ENCODE data around the gene IKZF1. TPM values are rescaled to one million over a fixed set of nuclear protein-coding genes. Genes with fewer than 3 reads are reported as not detected.

The IKZF1 gene
- total and polyA plus RNA-seq, 9 of the 15 experiments (the other 6 are each of a cell fraction or from before 2014, with no cell fraction given), result 12.6 to 85.3 (median 44.7) TPM

- 23% methylated on average over 5 of the region's 5 CpGs for WGBS (ENCODE audit: insufficient coverage, low coverage, missing lambda C conversion rate)
- DNase-seq (ENCODE audit: extremely low read depth in 1 of 4, low spot score in 3 of 4), result no peak
- CTCF ChIA-PET (ENCODE audit: low intra/inter-chr PET ratio), result no interaction called here
- Histone ChIP-seq H3K4me2 (ENCODE audit: insufficient read depth, low read length) (no peak overlapping the region), H2AFZ (ENCODE audit: low read depth, low read length) (no peak overlapping the region), H3K27ac (ENCODE audit: extremely low read depth, low read depth, low read length) (no peak overlapping the region), H3K27me3 (ENCODE audit: control insufficient read depth in 2 of 2, insufficient read depth in 2 of 2, low read length in 2 of 2) (no peaks in the 10 kb centered on the region), H4K20me1 (replicated peaks; ENCODE audit: control insufficient read depth, insufficient read depth, low read length) (peaks cover 5% of the 10 kb centered on the region; the same call in 1 of the 2 replicates), H3K4me3 (no peak overlapping the region), H3K79me2 (ENCODE audit: control insufficient read depth, insufficient read depth, low read length) (no peaks in the 10 kb centered on the region), H3K4me1 (replicated peaks in 1 of 2; ENCODE audit: control insufficient read depth in 2 of 2, insufficient read depth in 2 of 2, low read length in 2 of 2) (no peaks in the 10 kb centered on the region), H3K36me3 (ENCODE audit: control insufficient read depth, insufficient read depth, low read length) (peaks cover 20% of the 10 kb centered on the region; the same call in 1 of the 3 replicates), H3K9me1 (ENCODE audit: control insufficient read depth, insufficient read depth, low read length) (no peaks in the 10 kb centered on the region), H3K9me3 (replicated peaks; ENCODE audit: control insufficient read depth, insufficient read depth, low read depth, low read length) (no peaks in the 10 kb centered on the region), H3K9ac (ENCODE audit: insufficient read depth in 1 of 2, low read depth in 2 of 2, low read length in 2 of 2) (no peak overlapping the region)
- BruUV-seq (replicated peaks), result no TSS peak
- FAIRE-seq, result no peak
- no peak for TF ChIP-seq CBFA2T2 (conservative IDR thresholded peaks at IDR 0.05)
- no peak for TF ChIP-seq GABPB1 (CRISPR knock-in tag; IDR thresholded peaks at IDR 0.05)
- no peak for TF ChIP-seq E2F8 (IDR thresholded peaks at IDR 0.05; ENCODE audit: low read depth, partially characterized antibody)
- no peak for TF ChIP-seq JUN (IDR thresholded peaks at IDR 0.05; ENCODE audit: borderline replicate concordance, low read depth, low read length)
- no peak for TF ChIP-seq JUN (CRISPR knock-in tag; IDR thresholded peaks at IDR 0.05; ENCODE audit: borderline replicate concordance)
- no peak for TF ChIP-seq ZNF444 (CRISPR knock-in tag; IDR thresholded peaks at IDR 0.05)
- no peak for TF ChIP-seq SNIP1 (IDR thresholded peaks at IDR 0.05; ENCODE audit: low read depth)
- no peak for TF ChIP-seq PATZ1 (CRISPR knock-in tag; IDR thresholded peaks at IDR 0.05; ENCODE audit: borderline replicate concordance)
- no peak for TF ChIP-seq ZFPM2 (CRISPR knock-in tag; IDR thresholded peaks at IDR 0.05)
- no peak for TF ChIP-seq IRF2 (CRISPR knock-in tag; IDR thresholded peaks at IDR 0.05)
- TF ChIP-seq KLF1 (tag; IDR thresholded peaks at IDR 0.05), result no peak
- no peak for TF ChIP-seq TCF15 (CRISPR knock-in tag; IDR thresholded peaks at IDR 0.05)
- TF ChIP-seq LARP7 (IDR thresholded peaks at IDR 0.05), result no peak
- no peak for TF ChIP-seq RBM22 (IDR thresholded peaks at IDR 0.05; ENCODE audit: low read depth, low read length, poor library complexity, severe bottlenecking)
- no peak for TF ChIP-seq ZC3H4 (CRISPR knock-in tag; IDR thresholded peaks at IDR 0.05; ENCODE audit: borderline replicate concordance)
- TF ChIP-seq EP400 (IDR thresholded peaks at IDR 0.05), result no peak
- no peak for ATAC-seq
- POLR2A ChIA-PET, result interaction anchor here (0.6 to 1.2 kb wide), 4 partner anchors 12 to 179 kb away, joined by 3 to 4 read pairs (median 3); no protein-coding TSS in a partner anchor
- in situ Hi-C loops (cut with MboI), result no loop called here
- intact Hi-C loops (cut with micrococcal nuclease), result no loop called here
Measured at GRCh38 chr7:50406935-50407334, 102.4 kb downstream of the IKZF1 start.
